ENCODE measurements around the gene CHID1.

Gene CHID1

DNA sequence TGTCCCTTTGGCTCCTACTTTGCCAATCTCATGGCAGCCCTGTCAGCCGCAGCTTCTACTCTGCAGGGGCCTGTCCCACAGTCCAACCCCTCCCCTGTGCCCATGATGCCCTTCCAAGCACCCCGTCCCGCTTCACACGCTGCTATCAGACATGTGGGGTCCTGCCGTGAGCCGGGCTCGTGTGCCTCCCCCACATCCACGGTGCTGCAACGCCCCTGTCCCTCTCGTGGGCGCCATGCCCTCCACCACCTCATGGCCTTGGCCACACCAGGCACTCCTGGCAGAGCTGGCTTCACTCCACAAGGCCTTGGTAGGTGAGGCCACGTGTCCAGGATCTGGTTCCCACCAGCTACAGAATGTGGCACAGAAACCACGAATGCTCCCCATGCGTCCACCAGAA lies 23.0 kb downstream of the CHID1 start:
- no peak for DNase-seq (ENCODE audit: low read depth)

DNA sequence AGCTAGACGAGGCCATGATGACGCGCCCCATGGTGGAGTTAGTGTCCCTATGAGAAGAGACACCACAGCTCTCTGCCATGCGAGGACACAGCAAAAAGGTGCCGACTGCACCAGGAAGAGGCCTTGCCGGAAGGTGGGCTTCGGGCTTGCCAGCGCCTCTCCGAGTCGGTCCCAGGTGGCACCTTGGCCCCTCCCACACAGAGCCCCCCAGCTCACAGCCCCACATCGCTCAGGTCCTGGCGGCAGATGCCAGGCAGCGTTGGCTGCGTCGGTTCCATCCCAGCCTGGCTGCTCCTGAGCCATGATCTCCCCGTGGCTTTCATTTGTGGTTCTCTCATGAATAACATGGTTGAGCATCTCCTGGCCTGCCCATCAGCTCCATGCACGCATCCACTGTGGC lies 24.0 kb downstream of the CHID1 start:
- no peak for DNase-seq (ENCODE audit: low read depth)

DNA sequence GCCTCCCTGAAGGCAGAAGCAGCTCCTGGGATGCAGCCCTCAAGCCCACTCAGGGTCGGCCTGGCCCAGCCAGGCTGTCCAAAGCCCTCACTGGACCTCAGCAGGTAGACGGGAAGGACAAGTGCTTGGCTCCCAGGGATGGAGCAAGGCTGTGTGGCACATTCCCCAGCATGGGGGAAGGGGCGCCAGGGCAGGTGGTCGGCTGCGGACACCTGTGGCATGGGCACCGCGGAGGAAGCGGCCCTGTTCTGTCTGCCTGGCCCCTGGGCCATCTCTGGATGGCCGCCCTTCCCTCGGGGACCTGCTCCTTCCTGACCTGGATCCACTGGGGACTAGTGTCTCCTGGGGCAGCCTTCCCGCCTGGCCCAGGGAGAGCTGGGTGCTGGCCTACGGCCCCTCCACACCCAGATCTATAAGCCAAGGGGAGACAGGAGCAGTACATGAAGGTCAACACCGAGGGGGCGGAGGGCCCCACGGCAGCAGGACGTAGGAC lies 26.0 kb downstream of the CHID1 start:
- DNase-seq (ENCODE audit: low read depth), result no peak

DNA sequence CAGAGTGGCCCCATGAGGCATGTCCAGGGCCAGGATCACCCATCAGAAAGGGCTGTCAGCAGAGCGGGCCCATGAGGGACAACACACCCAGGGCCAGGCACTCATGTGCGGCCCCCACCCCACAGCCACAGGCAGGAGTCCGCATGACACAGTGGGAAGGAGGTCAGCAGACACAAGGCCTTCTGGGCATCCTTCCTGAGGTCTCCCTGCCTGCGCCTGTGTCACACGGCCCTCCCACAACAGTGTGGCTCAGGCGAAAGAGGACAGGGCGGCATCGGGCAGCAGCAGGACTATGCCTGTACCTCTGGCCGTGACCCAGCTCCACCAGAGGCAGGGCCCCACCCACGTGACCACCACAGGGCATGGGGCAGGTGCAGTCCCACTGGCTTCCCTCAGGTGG lies 27.1 kb downstream of the CHID1 start:
- DNase-seq (ENCODE audit: low read depth), result no peak

DNA sequence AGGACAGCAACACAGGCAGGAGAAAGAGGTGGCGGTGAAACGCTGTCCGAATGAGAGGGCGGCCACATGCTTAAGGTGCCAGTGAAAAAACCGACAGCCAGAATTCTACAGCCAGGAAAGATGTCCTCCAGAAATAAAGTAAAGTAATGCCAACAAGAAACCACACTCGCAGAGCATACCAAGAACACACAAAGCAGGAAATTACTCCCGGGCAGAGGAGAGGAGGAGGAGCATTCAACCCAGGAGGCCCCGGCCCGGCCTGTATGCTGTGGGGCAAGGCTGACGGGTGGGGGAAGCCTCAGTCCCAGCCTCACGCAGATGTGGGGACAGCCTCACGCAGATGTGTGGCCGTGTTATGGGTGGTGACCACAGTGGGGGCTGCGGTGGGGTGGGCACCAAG lies 28.0 kb downstream of the CHID1 start:
- no peak for DNase-seq (ENCODE audit: low read depth)

DNA sequence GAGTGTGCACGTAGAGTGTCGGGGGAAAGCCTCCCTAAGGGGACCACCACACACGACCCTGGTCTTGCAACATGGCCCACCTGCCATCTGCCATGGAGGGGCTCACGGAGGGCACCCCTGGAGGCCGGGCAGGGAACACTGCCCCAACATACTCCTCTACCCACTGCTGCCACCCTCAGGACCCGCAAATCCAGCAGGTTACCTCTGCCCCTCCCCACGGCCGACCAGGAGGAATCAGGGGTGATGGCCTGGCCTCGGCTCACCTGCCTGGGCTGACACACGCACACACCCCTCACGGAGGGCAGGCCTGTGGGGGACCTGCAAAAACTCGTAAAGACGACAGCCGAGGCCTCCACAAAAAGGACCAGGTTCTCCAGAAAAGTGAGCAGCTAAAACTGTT lies 30.2 kb downstream of the CHID1 start:
- DNase-seq (ENCODE audit: low read depth), result no peak

DNA sequence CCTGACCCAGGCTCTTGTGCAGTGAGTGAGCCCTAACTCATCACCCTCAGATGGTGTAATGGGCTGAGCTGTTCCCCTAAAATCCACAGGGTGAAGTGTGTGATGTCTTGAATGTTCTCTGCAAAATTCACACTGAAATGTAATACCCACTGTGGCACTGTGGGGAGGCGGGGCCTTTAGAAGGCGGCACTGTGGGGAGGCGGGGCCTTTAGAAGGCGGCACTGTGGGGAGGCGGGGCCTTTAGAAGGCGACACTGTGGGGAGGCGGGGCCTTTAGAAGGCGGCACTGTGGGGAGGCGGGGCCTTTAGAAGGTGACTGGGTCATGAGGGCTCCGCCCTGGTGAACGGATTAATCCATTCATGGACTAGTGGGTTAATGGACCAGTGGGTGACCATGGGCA lies 33.0 kb downstream of the CHID1 start:
- DNase-seq (ENCODE audit: low read depth), result no peak

DNA sequence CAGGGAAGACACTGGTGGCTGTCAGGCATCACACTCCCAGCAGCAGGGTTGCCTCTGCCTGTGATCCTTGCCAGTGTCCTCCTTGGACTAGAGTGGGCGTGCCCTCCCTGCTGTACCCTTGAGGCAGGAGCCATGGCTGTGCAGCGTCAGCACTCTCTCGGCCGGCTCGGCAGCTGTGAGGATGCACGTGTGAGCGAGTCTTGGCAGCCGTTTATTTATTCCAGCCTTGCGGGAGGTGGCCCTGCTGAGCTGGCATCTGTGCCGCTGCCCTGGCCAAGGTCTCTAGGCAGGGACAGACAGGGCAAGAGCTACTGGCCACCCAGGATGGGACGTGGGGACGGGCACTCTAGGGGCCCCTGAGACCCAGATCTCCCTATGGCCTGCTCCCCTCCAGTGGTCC lies 34.1 kb downstream of the CHID1 start:
- DNase-seq (ENCODE audit: low read depth), result no peak

DNA sequence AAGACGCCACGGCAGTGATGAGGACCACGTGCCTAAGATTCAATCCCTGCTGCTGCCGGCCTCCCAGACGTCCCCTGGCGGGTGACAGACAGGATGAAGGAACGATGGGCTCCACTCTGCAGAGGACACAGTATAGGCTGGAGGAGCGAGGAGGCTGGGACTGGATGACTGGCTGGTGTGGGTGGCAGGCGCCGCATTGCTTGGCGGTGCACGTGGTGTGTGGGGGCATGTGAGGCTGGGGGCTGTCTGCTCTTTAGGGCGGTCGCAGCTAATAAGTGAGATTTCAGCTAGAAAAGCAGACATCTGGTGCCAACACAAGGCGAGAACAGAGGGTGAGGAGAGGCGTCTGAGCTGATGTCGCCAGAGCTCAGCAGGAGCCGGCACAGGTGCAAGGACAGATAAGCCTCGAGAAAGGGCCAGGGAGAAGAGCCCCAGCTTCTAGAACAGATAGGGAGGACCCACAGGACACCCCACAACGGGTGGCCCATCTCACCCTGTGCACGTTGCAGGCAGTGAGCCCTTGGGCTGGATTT lies 34.8 kb downstream of the CHID1 start:
- DNase-seq (ENCODE audit: low read depth), result no peak

DNA sequence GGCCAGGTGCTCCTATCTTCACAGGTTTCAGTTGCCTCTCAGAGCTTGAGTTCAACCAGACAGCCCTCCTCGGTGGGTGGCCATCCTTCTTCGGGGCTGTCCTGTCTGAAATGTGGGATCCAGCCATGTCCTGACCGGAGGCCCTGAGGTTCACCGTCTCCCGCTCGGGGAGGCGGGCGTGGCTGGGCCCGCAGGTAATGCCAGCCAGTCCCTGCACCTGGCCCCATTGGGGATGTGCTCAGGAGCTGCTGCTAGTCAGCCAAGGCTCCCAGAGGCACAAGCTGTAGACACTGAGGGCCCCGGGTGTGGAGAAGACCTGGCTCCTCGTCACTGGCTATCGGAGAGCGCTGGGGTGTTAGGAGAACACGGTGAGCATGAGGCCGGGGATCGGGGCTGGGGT lies 35.4 kb downstream of the CHID1 start:
- no peak for DNase-seq (ENCODE audit: low read depth)

DNA sequence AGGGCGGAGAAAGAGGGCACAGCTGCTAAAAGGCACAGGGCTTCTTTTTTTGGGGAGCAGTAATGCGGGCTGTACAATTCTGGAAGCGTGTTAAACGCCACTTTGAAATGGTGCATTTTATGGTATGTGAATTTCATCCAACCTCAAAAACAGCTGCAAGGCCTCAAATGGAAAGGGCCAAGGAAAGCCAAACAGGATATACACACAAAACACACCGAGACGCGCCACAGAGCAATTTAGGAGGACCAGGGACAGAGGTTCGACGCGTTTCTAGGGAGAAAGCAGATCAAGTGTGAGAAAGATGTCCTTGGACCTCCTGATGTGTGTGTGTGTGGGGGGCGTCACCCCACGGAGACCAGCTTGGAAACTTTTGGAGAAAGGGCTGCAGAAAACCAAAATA lies 36.9 kb downstream of the CHID1 start:
- no peak for DNase-seq (ENCODE audit: low read depth)

DNA sequence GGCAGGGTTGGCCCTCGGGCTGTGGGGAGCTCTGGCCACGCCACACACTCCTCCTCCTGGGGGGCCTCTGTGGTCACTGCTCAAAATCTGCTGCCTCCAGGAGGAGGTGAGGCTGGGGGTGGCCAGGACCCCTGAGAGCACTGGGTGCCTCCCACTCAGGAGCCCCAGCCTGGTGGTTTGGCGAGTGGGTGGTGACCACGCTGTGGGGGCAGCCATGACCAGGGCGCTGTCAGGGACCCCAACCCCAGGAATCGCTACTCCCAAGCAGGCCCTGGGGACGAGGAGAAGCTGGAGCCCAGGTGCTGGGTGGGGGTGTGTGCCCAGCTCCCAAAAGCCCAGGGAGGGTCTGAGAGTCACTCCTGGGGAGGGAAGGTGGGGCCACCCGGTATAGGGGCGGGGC lies 37.8 kb downstream of the CHID1 start:
- no peak for DNase-seq (ENCODE audit: low read depth)

DNA sequence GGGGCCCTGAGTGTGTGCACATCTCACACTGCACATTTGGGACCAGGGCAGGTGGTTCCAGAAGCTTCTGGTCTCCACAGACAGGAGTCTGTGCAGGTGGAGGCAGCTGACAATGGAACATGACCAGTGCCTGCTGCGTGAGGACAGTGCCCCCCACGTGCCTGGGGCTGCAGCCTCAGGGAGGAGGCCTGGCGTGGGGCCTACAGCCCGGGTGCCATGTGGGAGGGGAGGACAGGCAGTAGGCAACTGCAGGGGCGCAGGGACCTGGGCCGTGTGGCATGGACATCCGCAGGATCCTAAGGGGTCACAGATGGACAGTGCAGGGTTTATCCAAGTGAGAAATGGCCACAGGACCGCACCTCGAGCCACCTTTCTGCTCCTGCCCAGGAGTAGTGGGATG lies 39.1 kb downstream of the CHID1 start:
- DNase-seq (ENCODE audit: low read depth), result no peak

DNA sequence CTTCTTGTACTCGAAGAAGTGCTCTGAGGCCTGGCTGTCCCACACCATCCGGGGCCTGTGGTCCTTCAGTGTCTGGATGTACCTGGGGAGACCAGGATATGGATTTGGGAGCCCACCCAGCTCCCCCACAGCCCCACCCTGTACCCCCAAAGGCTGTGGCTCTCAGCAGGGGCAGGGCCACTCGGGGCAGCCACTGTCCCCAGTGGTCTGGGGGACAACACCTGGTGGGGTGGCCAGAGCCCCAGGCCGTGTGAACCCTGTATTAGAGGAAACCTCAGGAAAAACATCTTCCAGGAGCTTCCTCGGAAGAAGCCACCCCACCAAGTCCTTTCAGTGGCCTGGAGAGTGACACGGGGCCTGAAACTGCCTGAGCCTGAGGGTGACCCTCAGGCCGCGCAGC lies 40.2 kb downstream of the CHID1 start:
- no peak for DNase-seq (ENCODE audit: low read depth)

DNA sequence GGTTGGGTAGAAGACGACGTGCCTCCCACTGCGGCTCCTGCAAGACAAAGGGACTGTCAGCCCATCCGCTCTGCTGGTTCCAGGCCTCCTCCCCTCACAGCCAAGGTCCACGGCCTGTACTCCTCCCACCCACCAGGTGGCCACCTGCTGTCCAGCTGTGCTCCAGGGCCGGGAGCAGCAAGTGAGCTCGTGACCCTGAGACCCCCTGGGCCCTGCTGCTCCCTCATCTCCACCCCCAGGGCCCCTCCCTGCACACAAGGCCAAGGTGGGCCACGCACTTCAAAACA lies 40.5 kb downstream of the CHID1 start:
- no peak for DNase-seq (ENCODE audit: low read depth)

DNA sequence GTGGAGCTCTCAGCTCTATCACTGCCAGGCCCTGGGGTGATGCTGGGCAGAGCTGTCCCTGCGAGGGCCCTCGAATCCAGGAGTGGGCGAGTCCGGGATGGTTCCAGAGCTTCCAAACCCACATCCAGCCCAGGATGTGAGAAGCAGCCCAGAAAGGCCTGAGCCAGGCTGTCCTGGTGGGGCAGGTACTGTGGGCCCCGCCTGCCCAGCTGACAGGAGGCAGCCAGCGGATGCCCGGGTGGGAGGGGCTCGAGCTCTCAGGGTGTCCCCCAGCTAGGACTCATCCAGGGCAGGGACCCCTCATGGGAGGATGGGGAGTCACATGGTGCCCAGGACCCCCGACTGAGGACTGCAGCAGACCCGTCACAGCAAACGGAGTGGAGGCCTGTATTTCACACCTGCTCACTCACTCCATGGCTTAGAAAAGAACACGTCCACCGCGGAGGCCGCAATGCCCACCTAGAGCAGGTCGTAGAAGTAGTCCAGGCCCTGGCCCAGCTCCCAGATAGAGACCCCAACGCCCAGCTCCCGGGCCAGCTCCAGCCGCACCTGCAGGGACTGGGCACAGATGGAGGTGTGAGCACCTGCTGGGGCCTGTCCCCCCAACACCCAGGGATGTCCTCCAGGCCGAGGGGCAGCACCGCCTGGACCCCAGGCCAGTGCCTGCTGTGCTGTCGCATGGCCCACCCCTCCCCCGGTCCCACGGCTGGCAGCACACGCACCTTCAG lies 41.0 kb downstream of the CHID1 start:
- DNase-seq (ENCODE audit: low read depth), result no peak

DNA sequence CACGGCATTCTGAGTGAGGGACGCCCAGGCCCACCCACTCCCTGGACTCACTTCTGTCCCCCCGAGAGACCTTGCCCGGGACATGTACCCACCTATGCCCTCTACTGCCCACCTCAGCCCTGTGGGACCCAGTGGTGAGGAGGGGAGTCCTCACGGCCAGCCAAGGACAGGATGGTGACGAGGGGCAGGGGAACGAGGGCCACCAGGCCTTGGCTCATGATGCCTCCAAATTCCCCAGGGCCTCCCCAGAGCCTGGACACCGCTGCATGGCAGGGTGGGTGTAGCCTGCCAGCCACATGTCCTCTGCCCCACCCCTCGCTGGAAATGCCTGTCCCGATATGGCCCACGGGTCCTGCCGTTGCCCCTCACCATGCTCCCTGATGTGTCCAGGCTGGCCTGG lies 41.8 kb downstream of the CHID1 start:
- no peak for DNase-seq (ENCODE audit: low read depth)

DNA sequence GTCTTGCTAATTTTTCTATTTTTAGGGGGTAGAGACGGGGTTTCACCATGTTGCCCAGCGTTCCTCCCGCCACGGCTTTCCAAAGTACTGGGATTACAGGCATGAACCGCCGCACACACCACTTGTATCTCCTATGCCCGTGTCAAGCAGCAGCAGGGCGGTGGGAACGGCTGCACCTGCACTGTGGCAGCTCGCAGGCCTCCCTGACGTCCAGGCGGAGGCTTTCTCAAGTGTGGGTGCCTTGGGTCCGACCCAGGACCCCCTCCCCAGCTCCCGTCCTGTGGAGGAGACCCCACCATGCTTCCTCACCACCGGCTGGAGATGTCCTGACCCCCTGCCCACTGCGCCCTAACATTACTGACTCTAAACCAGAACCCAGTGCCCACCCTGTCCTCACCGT lies 42.2 kb downstream of the CHID1 start:
- no peak for DNase-seq (ENCODE audit: low read depth)

DNA sequence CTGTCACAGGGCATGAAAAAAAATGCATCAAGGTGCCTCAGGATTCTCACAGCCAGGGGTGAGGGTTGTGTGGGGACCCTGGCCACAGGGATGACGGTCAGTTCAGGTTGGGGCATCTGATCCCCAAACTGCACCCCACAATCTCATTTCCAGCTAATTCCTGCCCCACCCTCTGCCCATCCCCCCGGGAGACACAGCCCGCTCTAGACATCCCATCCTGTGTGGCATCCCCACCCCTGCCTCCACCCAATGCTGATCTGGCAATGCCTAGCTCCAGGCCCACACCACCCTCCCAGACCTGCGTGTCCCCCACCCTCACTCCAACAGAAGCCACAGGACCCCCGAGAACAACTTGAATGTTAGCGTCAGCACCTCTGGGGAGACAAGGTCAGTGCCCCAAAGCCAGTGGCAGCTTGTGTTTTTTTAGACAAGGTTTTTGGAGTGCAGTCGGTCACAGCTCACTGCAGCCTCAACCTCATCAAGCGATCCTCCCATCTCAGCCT lies 42.7 kb downstream of the CHID1 start:
- no peak for DNase-seq (ENCODE audit: low read depth)

DNA sequence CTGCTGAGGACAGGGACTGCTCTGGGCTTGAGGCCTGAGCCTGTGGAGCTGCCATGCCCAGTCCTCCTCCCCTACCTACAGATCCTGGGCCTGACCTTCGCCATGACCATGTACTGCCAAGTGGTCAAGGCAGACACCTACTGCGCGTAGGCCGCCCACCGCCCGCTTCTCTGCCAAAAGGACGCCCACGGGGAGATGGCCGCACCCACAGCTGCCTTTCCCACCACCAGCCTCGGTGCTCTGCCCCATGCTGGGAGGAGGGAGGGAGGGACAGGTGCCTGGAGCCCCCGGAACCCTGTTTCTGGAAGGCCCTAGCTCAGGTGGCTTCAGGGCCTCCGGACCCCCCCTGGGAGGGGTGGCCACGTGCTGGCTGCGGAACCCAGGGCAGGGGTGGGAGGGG lies 44.1 kb downstream of the CHID1 start:
- no peak for DNase-seq (ENCODE audit: low read depth)

DNA sequence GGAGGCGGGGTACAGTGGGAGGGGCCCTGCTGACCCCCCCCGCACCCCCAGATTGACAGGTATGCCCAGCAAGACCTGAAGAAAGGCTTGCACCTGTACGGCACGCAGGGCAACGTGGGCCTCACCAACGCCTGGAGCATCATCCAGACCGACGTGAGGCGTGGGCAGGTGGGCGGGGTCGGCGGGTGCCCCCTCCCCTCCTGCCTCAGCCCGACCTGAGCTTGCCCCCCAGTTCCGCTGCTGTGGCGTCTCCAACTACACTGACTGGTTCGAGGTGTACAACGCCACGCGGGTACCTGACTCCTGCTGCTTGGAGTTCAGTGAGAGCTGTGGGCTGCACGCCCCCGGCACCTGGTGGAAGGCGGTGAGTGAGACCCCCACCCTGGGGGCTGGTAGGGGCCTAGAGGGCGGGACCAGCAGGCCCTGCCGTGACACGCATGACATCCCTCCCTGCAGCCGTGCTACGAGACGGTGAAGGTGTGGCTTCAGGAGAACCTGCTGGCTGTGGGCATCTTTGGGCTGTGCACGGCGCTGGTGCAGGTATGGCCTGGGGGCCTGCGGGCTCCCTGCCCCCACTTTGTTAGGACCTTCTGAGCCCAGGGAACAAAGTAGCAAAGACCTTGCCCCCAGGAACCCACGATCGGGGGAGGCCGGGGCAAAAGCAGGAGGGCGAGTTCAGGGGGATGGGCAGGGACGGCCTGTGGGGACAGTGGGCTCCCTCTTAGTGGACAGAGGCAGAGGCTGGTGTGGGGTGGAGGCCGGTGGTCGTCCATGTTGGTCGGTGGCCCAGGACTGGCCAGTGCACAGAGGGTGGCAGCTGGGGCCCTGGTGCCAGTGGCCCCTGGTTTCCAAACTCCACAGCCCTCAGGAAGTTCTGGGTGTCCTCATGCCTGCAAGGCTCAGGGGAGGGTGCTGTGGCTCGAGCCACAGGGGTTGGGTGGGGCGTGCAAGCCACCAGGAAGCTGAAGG lies 44.9 kb downstream of the CHID1 start:
- DNase-seq (ENCODE audit: low read depth), result no peak

DNA sequence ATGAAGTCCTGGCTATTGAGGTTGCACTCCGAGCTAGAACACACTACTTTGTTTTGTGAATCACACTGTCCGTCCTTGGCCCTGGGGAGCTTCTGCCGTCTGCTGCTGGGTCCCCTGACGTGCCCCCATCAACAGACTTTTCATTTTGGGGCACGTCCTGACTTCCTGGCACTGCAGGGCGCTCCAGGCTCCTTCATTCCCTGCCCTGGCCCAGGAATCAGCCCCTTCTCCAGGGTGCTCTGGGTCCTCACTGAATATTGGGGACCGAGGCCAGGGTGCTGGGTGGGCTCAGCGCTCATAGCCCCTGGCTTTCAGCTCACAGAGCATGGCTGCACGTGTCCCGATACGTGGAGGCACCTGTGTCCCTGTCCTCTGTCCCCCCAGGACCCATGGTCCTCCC lies 45.7 kb downstream of the CHID1 start:
- no peak for DNase-seq (ENCODE audit: low read depth)

All from stimulated activated CD8-positive, alpha-beta memory T cell treated with anti-CD3 and anti-CD28 coated beads, Interleukin-7, amount 100 ng/mL, for 24 hours (primary cell).